Stimulated activated CD4-positive, alpha-beta T cell treated with anti-CD3 and anti-CD28 coated beads, Interleukin-4, amount 100 ng/mL, for 4 hours (primary cell): ENCODE measurements around the gene RING1.
A peak's percentile ranks its signal among the peaks of the same experiment; 100 is the strongest.

Source experiments
- DNase-seq, 2 experiments: peaks; one replicate each; pipeline ENCODE4 v3.0.0-alpha.2; 2020

Gene RING1

GRCh38 chr6:33172688-33173534 lies 35.4 kb upstream of the RING1 start:
- DNase-seq, result no peak

- DNase-seq, result no peak
Measured at GRCh38 chr6:33173535-33174180, 34.6 kb upstream of the RING1 start.

GRCh38 chr6:33174784-33175183 lies 33.5 kb upstream of the RING1 start:
- no peak for DNase-seq

- no peak for DNase-seq
Measured at GRCh38 chr6:33175436-33176069, 32.7 kb upstream of the RING1 start.

GRCh38 chr6:33176906-33177305 lies 31.4 kb upstream of the RING1 start:
- no peak for DNase-seq

GRCh38 chr6:33177552-33178446 lies 30.5 kb upstream of the RING1 start:
- DNase-seq, result no peak

GRCh38 chr6:33178755-33179475 lies 29.4 kb upstream of the RING1 start:
- no peak for DNase-seq

- no peak for DNase-seq
Measured at GRCh38 chr6:33181141-33181540, 27.2 kb upstream of the RING1 start.

- DNase-seq, result no peak
Measured at GRCh38 chr6:33183071-33183683, 25.1 kb upstream of the RING1 start.

- no peak for DNase-seq
Measured at GRCh38 chr6:33185190-33185589, 23.1 kb upstream of the RING1 start.

GRCh38 chr6:33185654-33186187 lies 22.6 kb upstream of the RING1 start:
- no peak for DNase-seq

- DNase-seq, result no peak
Measured at GRCh38 chr6:33187809-33188208, 20.5 kb upstream of the RING1 start.

- DNase-seq, result no peak
Measured at GRCh38 chr6:33189164-33189563, 19.1 kb upstream of the RING1 start.

GRCh38 chr6:33189625-33190448 lies 18.5 kb upstream of the RING1 start:
- no peak for DNase-seq

GRCh38 chr6:33190504-33191107 lies 17.7 kb upstream of the RING1 start:
- no peak for DNase-seq

GRCh38 chr6:33191383-33192104 lies 16.8 kb upstream of the RING1 start:
- no peak for DNase-seq

GRCh38 chr6:33192105-33192646 lies 16.1 kb upstream of the RING1 start, which contains the start of gene COL11A2:
Gene COL11A2 (minus strand): TSS chr6:33192467. CDS start chr6:33192240, 227 bp downstream.
- DNase-seq, result peak in 1 of 2 experiments; percentile 29

GRCh38 chr6:33192671-33193602 lies 15.4 kb upstream of the RING1 start:
- DNase-seq, result peak in 1 of 2 experiments; percentile 49
